ENCODE results near the gene ZNF483. TPM values are rescaled to one million over a fixed set of nuclear protein-coding genes. Genes with fewer than 3 reads are reported as not detected.
A peak's percentile ranks its signal among the peaks of the same experiment; 100 is the strongest.
"Not testable (repeated sequence)": the region's sequence is repeated elsewhere in the genome, so short reads cannot be mapped to it uniquely, and the experiment has no call there.

ZNF483 gene
- total RNA-seq, 6 experiments from 2014 or later: 0.06 to 1.2 (median 0.37) TPM

GRCh38 chr9:111501005-111501562 lies 23.9 kb upstream of the ZNF483 start:
- ATAC-seq (no peak), DNase-seq (no peak)
- WGBS (ENCODE audit: insufficient coverage, low coverage, low lambda C conversion rate, missing lambda C conversion rate): 40% methylated on average over 1 of the region's 16 CpGs
- Histone ChIP-seq H3K9me3 (no peaks in the 10 kb centered on the region), H3K27ac (no peak overlapping the region), H3K27me3 (no peaks in the 10 kb centered on the region), H3K36me3 (no peaks in the 10 kb centered on the region), H3K4me1 (no peaks in the 10 kb centered on the region), H3K4me3 (no peak overlapping the region)
- no peak for TF ChIP-seq CTCF (IDR thresholded peaks at IDR 0.05)
- TF ChIP-seq POLR2A (IDR thresholded peaks at IDR 0.05): no peak
- intact Hi-C loops (cut with DNase I): no loop called here

- no peak for ATAC-seq
- Histone ChIP-seq H3K27me3 (no peaks in the 10 kb centered on the region), H3K4me1 (no peaks in the 10 kb centered on the region), H3K27ac (no peak overlapping the region), H3K36me3 (no peaks in the 10 kb centered on the region), H3K9me3 (no peaks in the 10 kb centered on the region), H3K4me3 (no peak overlapping the region)
- WGBS (ENCODE audit: insufficient coverage, low coverage, low lambda C conversion rate, missing lambda C conversion rate): no CpG with 5 or more reads among the region's 6 CpGs
- intact Hi-C loops (cut with DNase I): no loop called here
- no peak for DNase-seq
- TF ChIP-seq POLR2A (IDR thresholded peaks at IDR 0.05) (no peak), CTCF (IDR thresholded peaks at IDR 0.05) (no peak)
Observed at GRCh38 chr9:111501648-111502047, 23.3 kb upstream of the ZNF483 start.

- DNase-seq (no peak), ATAC-seq (peak in 1 of 4 donors; percentile 38)
- no peaks in the 10 kb centered on the region for H3K27me3 ChIP-seq
- no peak for TF ChIP-seq CTCF (IDR thresholded peaks at IDR 0.05)
- WGBS (ENCODE audit: insufficient coverage, low coverage, low lambda C conversion rate, missing lambda C conversion rate): 42% methylated on average over 2 of the region's 3 CpGs
- no peak overlapping the region for H3K4me3 ChIP-seq
- no peak overlapping the region for H3K27ac ChIP-seq
- no peaks in the 10 kb centered on the region for H3K36me3 ChIP-seq
- H3K9me3 ChIP-seq: no peaks in the 10 kb centered on the region
- H3K4me1 ChIP-seq: no peaks in the 10 kb centered on the region
- intact Hi-C loops (cut with DNase I): no loop called here
Observed at GRCh38 chr9:111502506-111502905, 22.5 kb upstream of the ZNF483 start.

- DNase-seq; intact Hi-C loops (cut with DNase I); H3K4me1 ChIP-seq; ATAC-seq; H3K4me3 ChIP-seq; H3K36me3 ChIP-seq; H3K27me3 ChIP-seq; H3K27ac ChIP-seq; H3K9me3 ChIP-seq: not testable (repeated sequence)
- WGBS (ENCODE audit: insufficient coverage, low coverage, low lambda C conversion rate, missing lambda C conversion rate): 53% methylated on average over 2 of the region's 6 CpGs
Observed at GRCh38 chr9:111511581-111511980, 13.4 kb upstream of the ZNF483 start.

GRCh38 chr9:111514967-111515366 lies 10.0 kb upstream of the ZNF483 start:
- no peaks in the 10 kb centered on the region for H3K27me3 ChIP-seq

More at GRCh38 chr9:111514967-111515366, 10.0 kb upstream of the ZNF483 start:
- no peak overlapping the region for H3K4me3 ChIP-seq
- H3K36me3 ChIP-seq: no peaks in the 10 kb centered on the region
- no peak for ATAC-seq
- intact Hi-C loops (cut with DNase I): no loop called here
- H3K4me1 ChIP-seq: no peaks in the 10 kb centered on the region
- DNase-seq: no peak
- no peak overlapping the region for H3K27ac ChIP-seq
- no peaks in the 10 kb centered on the region for H3K9me3 ChIP-seq
- TF ChIP-seq POLR2A (IDR thresholded peaks at IDR 0.05): no peak
- TF ChIP-seq CTCF (IDR thresholded peaks at IDR 0.05): no peak
